GM21576 (cell line): ENCODE results near the gene NFIA.

ENCODE experiments used
- ATAC-seq: cut with Tn5 transposase; IDR thresholded peaks from one replicate; pipeline ENCODE4 v1.9.1; 2021; ENCODE audit warnings: mild to moderate bottlenecking, moderate library complexity; ENCODE audit not compliant: unreplicated experiment

NFIA gene

GRCh38 chr1:61344696-61345095 lies 262.3 kb downstream of the NFIA start:
- no peak for ATAC-seq

GRCh38 chr1:61348025-61348665 lies 265.8 kb downstream of the NFIA start:
- no peak for ATAC-seq

- no peak for ATAC-seq
Measured at GRCh38 chr1:61352845-61353435, 270.6 kb downstream of the NFIA start.

GRCh38 chr1:61353797-61354406 lies 271.5 kb downstream of the NFIA start:
- no peak for ATAC-seq

- no peak for ATAC-seq
Measured at GRCh38 chr1:61356016-61356415, 273.7 kb downstream of the NFIA start.

- ATAC-seq: no peak
Measured at GRCh38 chr1:61356995-61357394, 274.6 kb downstream of the NFIA start.

- ATAC-seq: no peak
Measured at GRCh38 chr1:61357539-61357938, 275.2 kb downstream of the NFIA start.

GRCh38 chr1:61358770-61359455 lies 276.6 kb downstream of the NFIA start:
- ATAC-seq: no peak

- no peak for ATAC-seq
Measured at GRCh38 chr1:61361931-61362330, 279.6 kb downstream of the NFIA start.

GRCh38 chr1:61362351-61362750 lies 280.0 kb downstream of the NFIA start:
- no peak for ATAC-seq

GRCh38 chr1:61368366-61368765 lies 286.0 kb downstream of the NFIA start:
- no peak for ATAC-seq

GRCh38 chr1:61368876-61369275 lies 286.5 kb downstream of the NFIA start:
- ATAC-seq: no peak

- ATAC-seq: no peak
Measured at GRCh38 chr1:61370177-61370912, 288.0 kb downstream of the NFIA start.

- no peak for ATAC-seq
Measured at GRCh38 chr1:61370913-61371279, 288.5 kb downstream of the NFIA start.

GRCh38 chr1:61372944-61373343 lies 290.6 kb downstream of the NFIA start:
- no peak for ATAC-seq

- ATAC-seq: no peak
Measured at GRCh38 chr1:61374156-61374555, 291.8 kb downstream of the NFIA start.

GRCh38 chr1:61375082-61375880 lies 292.9 kb downstream of the NFIA start:
- no peak for ATAC-seq

GRCh38 chr1:61376151-61376550 lies 293.8 kb downstream of the NFIA start:
- no peak for ATAC-seq

- no peak for ATAC-seq
Measured at GRCh38 chr1:61377242-61377958, 295.0 kb downstream of the NFIA start.
